ENCODE measurements around the gene ARHGEF35. TPM values are rescaled to one million over a fixed set of nuclear protein-coding genes. Genes with fewer than 3 reads are reported as not detected.
"Not testable (repeated sequence)": the region's sequence is repeated elsewhere in the genome, so short reads cannot be mapped to it uniquely, and the experiment has no call there.

The ARHGEF35 gene
- total RNA-seq: 7.2 TPM

- DNase-seq (ENCODE audit: low spot score): not testable (repeated sequence)
- ATAC-seq: peak; percentile 95
These were observed at the start of gene ARHGEF35 for GRCh38 chr7:144195212-144195872. Gene ARHGEF35, minus strand, starts transcription at chr7:144195833. Its CDS starts 7,450 bp downstream, at chr7:144188383.

GRCh38 chr7:144245372-144245771, 49.7 kb upstream of the ARHGEF35 start:
- not testable (repeated sequence) for DNase-seq (ENCODE audit: low spot score); ATAC-seq

DNA sequence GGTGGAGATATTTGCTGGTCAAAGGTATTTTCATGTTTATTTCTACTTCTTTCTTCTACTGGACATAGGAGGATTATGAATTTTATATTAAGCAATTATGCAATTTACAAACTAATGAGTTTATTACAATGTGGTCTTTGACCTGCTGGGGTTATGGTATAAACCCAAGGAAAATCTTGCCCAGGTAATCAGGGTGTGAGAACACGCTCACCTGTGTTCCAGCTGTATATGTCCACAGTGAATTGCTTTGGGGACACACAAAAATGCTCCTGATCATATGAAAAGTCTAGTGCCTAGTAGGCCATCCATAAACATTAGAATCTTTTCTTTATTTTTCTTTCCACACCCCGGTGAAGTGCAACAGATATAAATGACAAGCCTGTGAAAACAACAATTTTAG, 43.7 kb upstream of the ARHGEF35 start, which contains the start of gene OR2A42:
OR2A42 (minus strand) TSS at position 241 of the 400 bp plus-strand sequence. CDS start 6,762 bp downstream, outside the sequence.
- not testable (repeated sequence) for DNase-seq (ENCODE audit: low spot score); ATAC-seq

DNA sequence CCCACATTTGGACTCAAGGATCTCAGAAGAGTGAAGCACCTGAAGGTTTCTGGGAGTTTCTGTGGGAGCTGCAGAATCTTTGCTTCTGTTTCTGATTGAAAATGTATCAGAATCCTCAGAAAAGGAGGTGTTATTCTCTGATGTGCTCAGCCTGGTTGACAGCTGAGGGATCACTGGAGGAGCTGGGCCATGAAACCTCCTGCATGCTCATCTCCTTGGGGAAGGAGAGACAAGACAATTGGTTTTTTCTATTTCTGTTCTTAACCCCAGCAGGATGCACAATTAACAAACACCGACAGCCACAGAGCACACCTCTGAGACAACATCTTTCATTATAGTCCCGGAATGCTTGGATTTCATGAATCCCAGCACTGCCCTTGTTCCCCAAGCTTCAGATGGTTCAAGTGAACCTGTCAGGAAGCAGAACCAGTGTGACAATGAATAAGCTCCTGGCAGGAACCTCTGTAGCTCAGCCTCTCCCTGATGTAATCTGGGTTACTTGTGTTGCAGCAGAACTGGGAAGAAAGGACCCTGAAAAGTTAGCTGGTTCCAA, 43.0 kb upstream of the ARHGEF35 start:
- ATAC-seq: not testable (repeated sequence)

GRCh38 chr7:144233039-144233438, 37.4 kb upstream of the ARHGEF35 start:
- not testable (repeated sequence) for DNase-seq (ENCODE audit: low spot score)
- ATAC-seq: peak; percentile 42

More for the DNA sequence above, 43.0 kb upstream of the ARHGEF35 start:
- DNase-seq (ENCODE audit: low spot score): not testable (repeated sequence)

DNA sequence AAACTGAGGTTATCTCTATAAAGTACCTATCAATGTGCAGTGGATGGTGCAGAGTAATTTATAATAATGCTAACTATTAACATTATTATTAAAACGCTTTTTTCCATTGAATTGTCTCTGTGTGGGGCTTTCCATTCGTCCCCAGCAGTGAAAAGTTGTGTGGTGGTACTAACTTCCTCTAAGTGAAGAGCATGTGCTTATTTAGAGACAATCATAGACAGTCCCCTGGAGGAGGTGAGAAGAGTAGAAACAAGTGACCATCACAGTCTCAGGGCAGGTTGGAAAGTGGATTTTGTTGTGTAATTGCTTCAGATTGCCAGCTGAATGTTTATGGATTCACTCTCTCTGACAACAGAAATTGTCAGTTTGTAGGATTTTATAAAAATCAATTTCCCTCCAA, 35.4 kb upstream of the ARHGEF35 start:
- DNase-seq (ENCODE audit: low spot score); ATAC-seq: not testable (repeated sequence)

DNA sequence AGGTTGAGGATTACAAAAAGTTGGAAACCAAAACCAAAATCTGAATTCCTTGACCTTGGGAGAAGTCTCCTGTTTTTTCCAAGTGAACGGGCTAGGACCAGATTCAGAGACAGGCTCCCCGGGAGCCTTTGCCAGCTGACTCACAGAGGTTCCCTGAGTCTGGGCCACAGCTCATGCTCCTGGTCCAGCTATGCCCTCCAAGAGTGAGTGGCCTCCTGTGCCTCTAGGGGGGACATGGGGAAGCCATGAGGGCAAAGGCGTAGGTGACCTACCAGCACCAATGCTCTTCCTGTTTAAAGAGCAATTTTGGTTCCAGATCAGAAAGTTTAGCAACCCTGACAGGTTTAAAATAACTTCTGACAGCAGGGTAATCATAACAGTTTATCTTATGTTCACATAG, 33.2 kb upstream of the ARHGEF35 start:
- DNase-seq (ENCODE audit: low spot score); ATAC-seq: not testable (repeated sequence)

DNA sequence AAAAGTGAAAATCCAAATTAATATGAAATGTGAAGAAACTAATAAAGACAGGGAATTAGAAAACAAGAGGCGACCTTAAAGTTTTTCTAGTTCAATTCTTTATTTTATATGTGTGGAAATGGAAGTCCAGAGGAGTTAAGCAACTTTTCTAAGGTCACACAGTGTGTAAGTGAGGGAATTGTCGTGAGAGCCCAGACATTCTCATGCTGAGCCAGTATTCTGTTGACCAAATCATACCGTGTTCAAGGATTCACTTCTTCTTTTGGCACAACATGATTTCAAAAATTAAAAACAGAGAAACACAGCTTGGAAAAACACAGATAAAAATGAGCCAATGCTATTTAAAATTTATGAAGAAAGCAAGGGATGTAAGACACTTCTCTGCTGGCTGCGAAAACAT, 31.2 kb upstream of the ARHGEF35 start:
- DNase-seq (ENCODE audit: low spot score); ATAC-seq: not testable (repeated sequence)

- not testable (repeated sequence) for DNase-seq (ENCODE audit: low spot score); ATAC-seq
These were observed 28.0 kb upstream of the ARHGEF35 start for GRCh38 chr7:144223675-144224074.

DNA sequence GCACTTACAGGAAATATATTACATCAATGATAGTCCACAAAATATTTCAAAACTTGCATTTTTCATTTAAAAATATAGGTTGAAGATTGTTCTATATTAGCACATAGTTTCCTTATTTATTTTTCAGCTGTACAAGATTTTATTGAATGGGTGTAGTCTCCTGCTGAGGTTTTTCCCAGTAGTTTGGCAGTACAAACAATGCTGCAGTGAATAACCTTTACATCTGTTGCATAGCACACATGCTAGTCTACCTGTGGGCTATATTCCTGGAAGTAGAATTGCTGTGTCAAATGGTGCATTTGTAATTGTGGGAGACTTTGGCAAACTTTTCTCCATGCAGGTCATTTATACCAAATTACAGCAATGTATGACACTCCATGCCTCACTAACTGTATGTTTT, 24.9 kb upstream of the ARHGEF35 start:
- DNase-seq (ENCODE audit: low spot score); ATAC-seq: not testable (repeated sequence)

- DNase-seq (ENCODE audit: low spot score): not testable (repeated sequence)
- ATAC-seq: peak; percentile 65
These were observed 23.5 kb upstream of the ARHGEF35 start for GRCh38 chr7:144219149-144219548.

- not testable (repeated sequence) for DNase-seq (ENCODE audit: low spot score); ATAC-seq
These were observed 22.9 kb upstream of the ARHGEF35 start for GRCh38 chr7:144218581-144218980.

- ATAC-seq; DNase-seq (ENCODE audit: low spot score): not testable (repeated sequence)
These were observed 21.6 kb upstream of the ARHGEF35 start for GRCh38 chr7:144217200-144217599.

- DNase-seq (ENCODE audit: low spot score); ATAC-seq: not testable (repeated sequence)
These were observed 9.7 kb upstream of the ARHGEF35 start for GRCh38 chr7:144205306-144205705.

DNA sequence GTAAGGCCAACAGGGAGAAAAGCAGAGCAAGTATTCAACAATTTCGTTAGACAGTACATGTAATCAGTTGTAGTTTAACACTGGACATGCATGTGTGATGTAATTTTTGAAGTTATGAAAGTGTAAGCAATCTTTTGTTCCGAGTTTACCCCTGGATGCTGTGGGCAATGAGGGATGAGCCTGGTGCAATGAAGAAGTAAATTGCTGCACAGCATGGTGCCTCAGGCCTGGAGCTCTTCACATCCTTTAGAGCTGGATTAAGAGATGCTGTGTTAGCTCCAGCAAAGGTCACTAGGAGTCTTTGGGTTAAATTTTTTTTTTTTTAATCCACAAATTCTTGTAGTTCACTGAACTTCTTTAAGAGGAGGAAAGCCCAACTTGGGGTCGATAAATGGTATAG, 7.5 kb upstream of the ARHGEF35 start:
- DNase-seq (ENCODE audit: low spot score); ATAC-seq: not testable (repeated sequence)

GRCh38 chr7:144201978-144202377, 6.3 kb upstream of the ARHGEF35 start:
- not testable (repeated sequence) for DNase-seq (ENCODE audit: low spot score); ATAC-seq

DNA sequence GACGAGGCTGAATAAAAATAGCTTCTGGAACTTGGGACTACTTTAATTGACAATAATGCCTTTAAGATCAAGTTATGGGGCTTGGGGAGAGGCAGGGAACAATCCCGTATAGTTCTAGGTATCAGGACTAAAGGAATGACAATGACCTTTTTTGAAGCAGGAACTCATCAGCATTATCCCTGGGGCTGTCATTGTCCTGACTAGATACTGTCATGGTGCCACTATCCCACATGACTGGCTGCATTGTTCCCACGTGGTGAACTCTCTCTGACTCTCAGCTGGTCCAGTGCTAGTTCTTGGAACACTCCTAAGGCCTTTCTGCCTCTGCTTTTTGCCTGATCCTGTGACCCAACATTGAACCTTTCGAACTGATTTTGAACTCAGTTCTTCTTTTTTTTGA, 3.3 kb upstream of the ARHGEF35 start:
- DNase-seq (ENCODE audit: low spot score); ATAC-seq: not testable (repeated sequence)

GRCh38 chr7:144194453-144194852, 1.2 kb downstream of the ARHGEF35 start:
- ATAC-seq; DNase-seq (ENCODE audit: low spot score): not testable (repeated sequence)

GRCh38 chr7:144193782-144194181, 1.9 kb downstream of the ARHGEF35 start:
- ATAC-seq; DNase-seq (ENCODE audit: low spot score): not testable (repeated sequence)

- not testable (repeated sequence) for ATAC-seq; DNase-seq (ENCODE audit: low spot score)
These were observed 7.0 kb downstream of the ARHGEF35 start for GRCh38 chr7:144188578-144189171.

DNA sequence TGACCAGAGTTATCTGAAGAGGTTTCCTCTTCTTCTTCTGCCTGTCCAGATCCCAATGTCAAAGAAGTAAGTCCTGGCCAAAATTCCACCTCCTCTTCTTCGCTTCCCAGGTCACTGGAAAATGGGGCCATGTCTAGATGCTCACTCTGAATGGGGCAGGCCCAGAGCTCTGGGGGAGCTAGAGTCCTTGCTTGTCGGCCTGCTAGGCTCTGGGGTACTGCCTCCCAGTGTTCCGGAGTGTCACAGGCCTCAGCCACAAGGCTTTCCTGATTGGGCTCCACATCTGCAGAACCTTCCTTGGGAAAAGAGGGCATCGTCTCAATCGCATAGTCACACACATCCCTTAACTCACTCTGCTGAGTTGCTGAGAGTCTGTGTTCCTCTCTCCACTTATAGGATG, 7.8 kb downstream of the ARHGEF35 start:
- DNase-seq (ENCODE audit: low spot score); ATAC-seq: not testable (repeated sequence)
